Astrocyte of the cerebellum (primary cell): ENCODE results near the gene PALS2.

Experiments
- DNase-seq: peaks from one replicate; pipeline ENCODE4 v3.0.0-alpha.2; 2011; ENCODE audit warnings: low read depth
- H3K4me3 ChIP-seq: 2 replicates; pipeline ENCODE4 v1.5.1; 2011; ENCODE audit warnings: mild to moderate bottlenecking, low read depth, low read length, moderate library complexity
- CTCF ChIP-seq: IDR thresholded peaks from 2 replicates; pipeline ENCODE4 v1.5.1; 2012; ENCODE audit warnings: low read length, low read depth, moderate library complexity, mild to moderate bottlenecking; ENCODE audit errors: missing control alignments
- in situ Hi-C: cut with HindIII; loops from 2 replicates; pipeline ENCODE4 v1.10.0; 2017; ENCODE audit warnings: low sequenced_read_pairs

Gene PALS2

GRCh38 chr7:24549991-24550390 lies 23.3 kb upstream of the PALS2 start:
- TF ChIP-seq CTCF, result no peak
- H3K4me3 ChIP-seq, result no peak overlapping the region
- DNase-seq, result no peak
- in situ Hi-C loops, result no loop called here

GRCh38 chr7:24555184-24555583 lies 18.1 kb upstream of the PALS2 start:
- no peak overlapping the region for H3K4me3 ChIP-seq
- DNase-seq, result no peak
- TF ChIP-seq CTCF, result no peak
- in situ Hi-C loops, result no loop called here

GRCh38 chr7:24555719-24556118 lies 17.5 kb upstream of the PALS2 start:
- in situ Hi-C loops, result no loop called here
- H3K4me3 ChIP-seq, result no peak overlapping the region
- DNase-seq, result no peak
- no peak for TF ChIP-seq CTCF

- in situ Hi-C loops, result no loop called here
- no peak overlapping the region for H3K4me3 ChIP-seq
- DNase-seq, result no peak
- no peak for TF ChIP-seq CTCF
These were observed 12.5 kb upstream of the PALS2 start for GRCh38 chr7:24560772-24561171.

GRCh38 chr7:24566274-24566673 lies 7.0 kb upstream of the PALS2 start:
- in situ Hi-C loops, result no loop called here
- DNase-seq, result no peak
- no peak for TF ChIP-seq CTCF
- no peak overlapping the region for H3K4me3 ChIP-seq

- in situ Hi-C loops, result no loop called here
- no peak overlapping the region for H3K4me3 ChIP-seq
- DNase-seq, result no peak
- TF ChIP-seq CTCF, result no peak
These were observed 2.3 kb upstream of the PALS2 start for GRCh38 chr7:24570983-24571382.

- H3K4me3 ChIP-seq, result no peak overlapping the region
- no peak for DNase-seq
- in situ Hi-C loops, result no loop called here
- no peak for TF ChIP-seq CTCF
These were observed 1.2 kb upstream of the PALS2 start for GRCh38 chr7:24572016-24572392.
